Loucy (cell line): ENCODE data around the gene KAT2A.

Experiments used
- EZH2phosphoT487 ChIP-seq: fragments of 200-600 bp; IDR thresholded peaks from 2 replicates; pipeline ENCODE4 v1.6.1; 2018; ENCODE audit warnings: antibody characterized with exemption, mild to moderate bottlenecking, moderate library complexity, borderline replicate concordance
- TF ChIP-seq, protein P1 (sequence below): fragments of 200-600 bp; sonication (generic); conservative IDR thresholded peaks from 2 replicates; pipeline ENCODE4 v1.5.1; 2014; ENCODE audit warnings: mild to moderate bottlenecking, antibody characterized with exemption, low read length

DNA sequence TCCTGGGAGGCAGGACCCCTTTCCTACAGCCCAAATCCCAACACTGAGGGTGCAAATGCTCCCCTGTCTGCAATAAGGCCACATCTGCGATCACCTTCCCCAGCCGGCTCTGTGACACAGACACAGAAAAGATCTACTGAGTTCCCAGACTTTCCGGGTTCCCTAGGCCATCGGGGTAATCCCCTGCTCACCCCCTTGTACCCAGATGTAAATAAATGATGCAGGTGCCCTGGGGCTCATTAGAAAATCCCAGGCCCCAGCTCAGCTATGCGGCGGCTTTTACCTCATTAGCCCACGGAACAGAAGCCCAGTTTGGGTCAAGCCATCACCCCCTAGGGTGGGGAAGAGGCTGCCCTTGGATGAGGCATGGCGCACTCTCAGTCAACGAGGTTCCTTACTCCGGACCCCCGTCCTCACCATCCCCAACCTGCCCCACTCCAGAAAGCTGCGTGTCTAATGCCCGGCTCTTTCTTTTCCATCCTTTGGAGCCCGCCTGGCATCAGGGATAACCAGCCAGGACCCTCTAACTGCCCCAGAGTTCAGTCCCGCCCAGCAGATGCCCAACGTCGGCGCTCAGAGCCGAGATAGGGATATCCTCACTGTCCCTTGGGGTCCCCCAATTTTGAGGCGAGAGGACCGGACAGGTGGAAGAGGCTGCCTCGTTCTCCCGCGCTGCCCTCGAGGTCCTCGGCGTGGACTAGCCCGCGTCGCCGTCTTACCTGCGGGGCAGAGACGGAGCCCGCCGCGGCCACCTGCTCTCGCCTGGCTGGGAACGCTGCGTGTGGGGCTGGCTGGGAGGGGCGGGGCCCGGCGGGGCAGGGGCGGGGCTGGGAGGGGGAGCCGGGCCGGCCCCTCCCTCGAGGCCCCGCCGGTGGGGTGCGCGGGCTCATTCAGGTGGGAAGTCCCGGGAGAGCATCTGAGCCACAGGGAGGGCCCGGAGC lies 23.2 kb downstream of the KAT2A start, which contains the start of gene ZNF385C:
- TF ChIP-seq EZH2phosphoT487: no peak
- TF ChIP-seq, protein P1, sequence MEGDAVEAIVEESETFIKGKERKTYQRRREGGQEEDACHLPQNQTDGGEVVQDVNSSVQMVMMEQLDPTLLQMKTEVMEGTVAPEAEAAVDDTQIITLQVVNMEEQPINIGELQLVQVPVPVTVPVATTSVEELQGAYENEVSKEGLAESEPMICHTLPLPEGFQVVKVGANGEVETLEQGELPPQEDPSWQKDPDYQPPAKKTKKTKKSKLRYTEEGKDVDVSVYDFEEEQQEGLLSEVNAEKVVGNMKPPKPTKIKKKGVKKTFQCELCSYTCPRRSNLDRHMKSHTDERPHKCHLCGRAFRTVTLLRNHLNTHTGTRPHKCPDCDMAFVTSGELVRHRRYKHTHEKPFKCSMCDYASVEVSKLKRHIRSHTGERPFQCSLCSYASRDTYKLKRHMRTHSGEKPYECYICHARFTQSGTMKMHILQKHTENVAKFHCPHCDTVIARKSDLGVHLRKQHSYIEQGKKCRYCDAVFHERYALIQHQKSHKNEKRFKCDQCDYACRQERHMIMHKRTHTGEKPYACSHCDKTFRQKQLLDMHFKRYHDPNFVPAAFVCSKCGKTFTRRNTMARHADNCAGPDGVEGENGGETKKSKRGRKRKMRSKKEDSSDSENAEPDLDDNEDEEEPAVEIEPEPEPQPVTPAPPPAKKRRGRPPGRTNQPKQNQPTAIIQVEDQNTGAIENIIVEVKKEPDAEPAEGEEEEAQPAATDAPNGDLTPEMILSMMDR: no peak
